Left renal pelvis (tissue), 4 donors: ENCODE data around the gene MEIS1. TPM values are rescaled to one million over a fixed set of nuclear protein-coding genes. Genes with fewer than 3 reads are reported as not detected.

Source experiments
- DNase-seq, 4 donors: peaks; one replicate each; pipeline ENCODE4 v3.0.0-alpha.2; 2013; ENCODE audit warnings: low read depth in 4 of 4, low spot score in 3 of 4
- polyA plus RNA-seq, 4 donors: library from polyadenylated mRNA; unstranded; fragments of 120-200 nt; gene quantifications; one replicate each; pipeline ENCODE4 v1.2.1, GENCODE V29; 2013; ENCODE audit not compliant: insufficient read length in 4 of 4

The MEIS1 gene
- polyA plus RNA-seq, 4 donors: 119 to 314 (median 149) TPM

- DNase-seq: no peak
Observed at GRCh38 chr2:66576311-66576560, 141.3 kb downstream of the MEIS1 start.

GRCh38 chr2:66576561-66577320, 141.8 kb downstream of the MEIS1 start:
- DNase-seq: no peak

GRCh38 chr2:66577321-66578053, 142.6 kb downstream of the MEIS1 start:
- no peak for DNase-seq

- DNase-seq: peak in 1 of 4 donors; percentile 64
Observed at GRCh38 chr2:66578054-66578686, 143.2 kb downstream of the MEIS1 start.

GRCh38 chr2:66578687-66579106, 143.8 kb downstream of the MEIS1 start:
- no peak for DNase-seq

- no peak for DNase-seq
Observed at GRCh38 chr2:66579186-66580126, 144.5 kb downstream of the MEIS1 start.

GRCh38 chr2:66580166-66581049, 145.5 kb downstream of the MEIS1 start:
- DNase-seq: no peak

- no peak for DNase-seq
Observed at GRCh38 chr2:66581339-66582103, 146.6 kb downstream of the MEIS1 start.

- peak in 1 of 4 donors; percentile 61 for DNase-seq
Observed at GRCh38 chr2:66582104-66582986, 147.4 kb downstream of the MEIS1 start.

- no peak for DNase-seq
Observed at GRCh38 chr2:66582987-66583880, 148.3 kb downstream of the MEIS1 start.

GRCh38 chr2:66583881-66584280, 149.0 kb downstream of the MEIS1 start:
- DNase-seq: no peak

- no peak for DNase-seq
Observed at GRCh38 chr2:66585587-66585986, 150.7 kb downstream of the MEIS1 start.

GRCh38 chr2:66587216-66587615, 152.3 kb downstream of the MEIS1 start:
- DNase-seq: no peak

- no peak for DNase-seq
Observed at GRCh38 chr2:66594001-66594400, 159.1 kb downstream of the MEIS1 start.

GRCh38 chr2:66595556-66595955, 160.6 kb downstream of the MEIS1 start:
- no peak for DNase-seq

GRCh38 chr2:66596256-66596655, 161.3 kb downstream of the MEIS1 start:
- DNase-seq: no peak

- no peak for DNase-seq
Observed at GRCh38 chr2:66601624-66602023, 166.7 kb downstream of the MEIS1 start.
